Osteoblast (primary cell): ENCODE measurements around the gene SCAI. TPM values are rescaled to one million over a fixed set of nuclear protein-coding genes. Genes with fewer than 3 reads are reported as not detected.
"Not testable (repeated sequence)": the region's sequence is repeated elsewhere in the genome, so short reads cannot be mapped to it uniquely, and the experiment has no call there.

ENCODE experiments used
- DNase-seq: peaks from one replicate; pipeline ENCODE4 v3.0.0; 2011; ENCODE audit warnings: low spot score, mixed read lengths; ENCODE audit not compliant: insufficient read length; ENCODE audit errors: missing footprints
- H2AFZ ChIP-seq: 2 replicates; pipeline ENCODE4 v1.6.0; 2011; ENCODE audit warnings: mild to moderate bottlenecking, low read length
- H3K27ac ChIP-seq: 2 replicates; pipeline ENCODE4 v1.5.1; 2011; ENCODE audit warnings: mild to moderate bottlenecking, low read depth, low read length, moderate library complexity
- H3K27me3 ChIP-seq: 2 replicates; pipeline ENCODE4 v1.6.0; 2012; ENCODE audit warnings: mild to moderate bottlenecking, control low read depth, inconsistent platforms, low read length, moderate library complexity; ENCODE audit not compliant: insufficient read depth
- H3K36me3 ChIP-seq: 2 replicates; pipeline ENCODE4 v1.5.1; 2011; ENCODE audit warnings: mild to moderate bottlenecking, low read length, control low read depth, moderate library complexity; ENCODE audit not compliant: insufficient read depth
- H3K4me1 ChIP-seq: 2 replicates; pipeline ENCODE4 v1.5.1; 2011; ENCODE audit warnings: mild to moderate bottlenecking, low read length, control low read depth, moderate library complexity; ENCODE audit not compliant: insufficient read depth
- H3K4me2 ChIP-seq: 2 replicates; pipeline ENCODE4 v1.6.0; 2011; ENCODE audit warnings: mild to moderate bottlenecking, low read length; ENCODE audit not compliant: insufficient read depth
- H3K4me3 ChIP-seq: fragments of 200-600 bp; sonication (generic); 3 replicates; pipeline ENCODE4 v1.5.1; 2012; ENCODE audit warnings: mild to moderate bottlenecking, low read length, inconsistent platforms; ENCODE audit not compliant: insufficient read depth
- H3K79me2 ChIP-seq: 2 replicates; pipeline ENCODE4 v1.6.0; 2012; ENCODE audit warnings: mild to moderate bottlenecking, low read length, control low read depth, inconsistent platforms; ENCODE audit not compliant: insufficient read depth
- H3K9me3 ChIP-seq: 2 replicates; pipeline ENCODE4 v1.5.1; 2011; ENCODE audit warnings: low read depth, low read length, control low read depth
- H4K20me1 ChIP-seq: 2 replicates; pipeline ENCODE4 v1.6.0; 2012; ENCODE audit warnings: mild to moderate bottlenecking, low read length, control low read depth; ENCODE audit not compliant: insufficient read depth
- CTCF ChIP-seq: IDR thresholded peaks from 2 replicates; pipeline ENCODE4 v1.5.1; 2011; ENCODE audit warnings: mild to moderate bottlenecking, low read depth, low read length, moderate library complexity; ENCODE audit errors: extremely low read depth
- total RNA-seq: library from RNA; depleted of rRNA; stranded (reverse); fragments of >200 nt; gene quantifications from 2 replicates; pipeline ENCODE4 v1.2.3, GENCODE V29; 2012

The SCAI gene
- total RNA-seq, 1 donor: 11.2 TPM

GRCh38 chr9:125189011-125189360 lies 45.7 kb upstream of the SCAI start:
- peak overlapping the region; percentile 99 for H3K4me3 ChIP-seq
- peak; percentile 80 for DNase-seq
- H3K27ac ChIP-seq: peak overlapping the region; percentile 93
- no peak for TF ChIP-seq CTCF
- peaks cover 68% of the 10 kb centered on the region for H3K79me2 ChIP-seq
- H4K20me1 ChIP-seq: peaks cover 13% of the 10 kb centered on the region
- H3K27me3 ChIP-seq: no peaks in the 10 kb centered on the region
- no peaks in the 10 kb centered on the region for H3K36me3 ChIP-seq
- H3K4me1 ChIP-seq: peaks cover 25% of the 10 kb centered on the region
- peak overlapping the region; percentile 91 for H2AFZ ChIP-seq
- no peaks in the 10 kb centered on the region for H3K9me3 ChIP-seq
- peak overlapping the region; percentile 94 for H3K4me2 ChIP-seq

- Histone ChIP-seq H3K36me3 (no peaks in the 10 kb centered on the region), H3K4me2 (peak overlapping the region; percentile 43), H3K79me2 (peaks cover 98% of the 10 kb centered on the region), H2AFZ (no peak overlapping the region), H3K9me3 (no peaks in the 10 kb centered on the region), H3K27ac (peak overlapping the region; percentile 43), H3K27me3 (no peaks in the 10 kb centered on the region), H3K4me3 (no peak overlapping the region), H4K20me1 (peaks cover 28% of the 10 kb centered on the region), H3K4me1 (peaks cover 25% of the 10 kb centered on the region)
- TF ChIP-seq CTCF: no peak
- DNase-seq: no peak
Measured at GRCh38 chr9:125183561-125183960, 40.2 kb upstream of the SCAI start.

- Histone ChIP-seq H3K36me3 (no peaks in the 10 kb centered on the region), H4K20me1 (peaks cover 28% of the 10 kb centered on the region), H3K4me2 (peak overlapping the region; percentile 43), H3K27ac (no peak overlapping the region), H3K9me3 (no peaks in the 10 kb centered on the region), H3K4me1 (peaks cover 22% of the 10 kb centered on the region), H3K4me3 (no peak overlapping the region), H2AFZ (no peak overlapping the region), H3K79me2 (peaks cover 98% of the 10 kb centered on the region), H3K27me3 (no peaks in the 10 kb centered on the region)
- DNase-seq: peak; percentile 66
- TF ChIP-seq CTCF: no peak
Measured at GRCh38 chr9:125183054-125183453, 39.7 kb upstream of the SCAI start.

- Histone ChIP-seq H3K79me2 (peaks cover 98% of the 10 kb centered on the region), H4K20me1 (peaks cover 24% of the 10 kb centered on the region)
Measured at GRCh38 chr9:125181756-125182155, 38.4 kb upstream of the SCAI start.

More at GRCh38 chr9:125181756-125182155, 38.4 kb upstream of the SCAI start:
- not testable (repeated sequence) for H2AFZ ChIP-seq, DNase-seq, H3K36me3 ChIP-seq, H3K27ac ChIP-seq, H3K9me3 ChIP-seq, H3K27me3 ChIP-seq, H3K4me2 ChIP-seq, H3K4me3 ChIP-seq
- peaks cover 14% of the 10 kb centered on the region for H3K4me1 ChIP-seq
